C4-2B (cell line): ENCODE data around the gene FBXW4.

Source experiments
- ZFX ChIP-seq: fragments of 450-650 bp; IDR thresholded peaks from 2 replicates; pipeline ENCODE4 v1.6.1; 2017
- TF ChIP-seq, protein P1 (sequence below): fragments of 450-650 bp; conservative IDR thresholded peaks from 2 replicates; pipeline ENCODE4 v1.5.1; 2017; ENCODE audit warnings: mild to moderate bottlenecking

DNA sequence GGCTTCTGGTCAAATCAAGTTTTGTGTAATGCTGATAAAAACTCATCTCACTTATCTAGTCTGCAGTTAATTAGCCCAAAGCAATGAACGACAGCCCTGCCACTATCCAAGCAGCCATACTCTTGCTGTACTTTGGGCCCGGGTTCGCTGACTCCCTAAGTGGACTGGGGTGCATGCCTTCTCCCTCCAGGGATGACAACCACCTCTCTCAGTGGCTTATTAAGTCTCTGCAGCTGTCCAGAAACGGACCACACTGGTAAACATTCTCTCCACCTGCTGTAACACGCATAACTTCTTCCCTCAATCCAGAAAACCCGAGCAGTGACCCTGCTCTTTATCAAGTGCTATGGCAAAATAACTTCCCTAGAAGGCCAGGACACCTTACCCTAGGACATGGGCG is 3.9 kb downstream of the FBXW4 start:
- TF ChIP-seq, protein P1, sequence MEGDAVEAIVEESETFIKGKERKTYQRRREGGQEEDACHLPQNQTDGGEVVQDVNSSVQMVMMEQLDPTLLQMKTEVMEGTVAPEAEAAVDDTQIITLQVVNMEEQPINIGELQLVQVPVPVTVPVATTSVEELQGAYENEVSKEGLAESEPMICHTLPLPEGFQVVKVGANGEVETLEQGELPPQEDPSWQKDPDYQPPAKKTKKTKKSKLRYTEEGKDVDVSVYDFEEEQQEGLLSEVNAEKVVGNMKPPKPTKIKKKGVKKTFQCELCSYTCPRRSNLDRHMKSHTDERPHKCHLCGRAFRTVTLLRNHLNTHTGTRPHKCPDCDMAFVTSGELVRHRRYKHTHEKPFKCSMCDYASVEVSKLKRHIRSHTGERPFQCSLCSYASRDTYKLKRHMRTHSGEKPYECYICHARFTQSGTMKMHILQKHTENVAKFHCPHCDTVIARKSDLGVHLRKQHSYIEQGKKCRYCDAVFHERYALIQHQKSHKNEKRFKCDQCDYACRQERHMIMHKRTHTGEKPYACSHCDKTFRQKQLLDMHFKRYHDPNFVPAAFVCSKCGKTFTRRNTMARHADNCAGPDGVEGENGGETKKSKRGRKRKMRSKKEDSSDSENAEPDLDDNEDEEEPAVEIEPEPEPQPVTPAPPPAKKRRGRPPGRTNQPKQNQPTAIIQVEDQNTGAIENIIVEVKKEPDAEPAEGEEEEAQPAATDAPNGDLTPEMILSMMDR: no peak
- no peak for TF ChIP-seq ZFX
